Epithelial cell of esophagus (primary cell): ENCODE data around the gene NAV3.

Experiments
- DNase-seq: peaks from one replicate; pipeline ENCODE4 v3.0.0; 2010; ENCODE audit warnings: low read depth
- H3K4me3 ChIP-seq: 2 replicates; pipeline ENCODE4 v1.5.1; 2011; ENCODE audit warnings: mild to moderate bottlenecking, low read length, control low read depth
- TF ChIP-seq, protein P1 (sequence below): IDR thresholded peaks from 2 replicates; pipeline ENCODE4 v1.5.1; 2011; ENCODE audit warnings: low read depth, mild to moderate bottlenecking, low read length, control low read depth, inconsistent platforms; ENCODE audit not compliant: insufficient read depth; ENCODE audit errors: missing control alignments

Gene NAV3

DNA sequence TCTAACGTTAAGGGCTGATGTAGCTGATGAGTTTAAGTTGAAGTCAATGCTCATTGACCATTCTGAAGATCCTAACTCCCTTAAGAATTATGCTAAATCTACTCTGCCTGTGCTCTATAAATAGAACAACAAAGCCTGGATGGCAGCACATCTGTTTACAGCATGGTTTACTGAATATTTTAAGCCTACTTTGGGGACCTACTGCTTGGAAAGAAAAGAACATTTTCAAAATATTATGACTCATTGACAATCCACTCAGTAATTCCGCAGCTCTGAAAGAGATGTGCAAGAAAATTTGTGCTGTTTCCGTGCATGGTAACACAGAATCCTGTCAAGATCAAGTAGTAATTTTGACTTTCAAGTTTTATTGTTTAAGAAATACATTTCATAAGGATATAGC is 35.0 kb upstream of the NAV3 start:
- no peak for DNase-seq
- H3K4me3 ChIP-seq: no peak overlapping the region
- TF ChIP-seq, protein P1, sequence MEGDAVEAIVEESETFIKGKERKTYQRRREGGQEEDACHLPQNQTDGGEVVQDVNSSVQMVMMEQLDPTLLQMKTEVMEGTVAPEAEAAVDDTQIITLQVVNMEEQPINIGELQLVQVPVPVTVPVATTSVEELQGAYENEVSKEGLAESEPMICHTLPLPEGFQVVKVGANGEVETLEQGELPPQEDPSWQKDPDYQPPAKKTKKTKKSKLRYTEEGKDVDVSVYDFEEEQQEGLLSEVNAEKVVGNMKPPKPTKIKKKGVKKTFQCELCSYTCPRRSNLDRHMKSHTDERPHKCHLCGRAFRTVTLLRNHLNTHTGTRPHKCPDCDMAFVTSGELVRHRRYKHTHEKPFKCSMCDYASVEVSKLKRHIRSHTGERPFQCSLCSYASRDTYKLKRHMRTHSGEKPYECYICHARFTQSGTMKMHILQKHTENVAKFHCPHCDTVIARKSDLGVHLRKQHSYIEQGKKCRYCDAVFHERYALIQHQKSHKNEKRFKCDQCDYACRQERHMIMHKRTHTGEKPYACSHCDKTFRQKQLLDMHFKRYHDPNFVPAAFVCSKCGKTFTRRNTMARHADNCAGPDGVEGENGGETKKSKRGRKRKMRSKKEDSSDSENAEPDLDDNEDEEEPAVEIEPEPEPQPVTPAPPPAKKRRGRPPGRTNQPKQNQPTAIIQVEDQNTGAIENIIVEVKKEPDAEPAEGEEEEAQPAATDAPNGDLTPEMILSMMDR: no peak

GRCh38 chr12:77796775-77797174 is 33.9 kb upstream of the NAV3 start:
- H3K4me3 ChIP-seq: no peak overlapping the region
- DNase-seq: peak; percentile 31
- TF ChIP-seq, protein P1: no peak

DNA sequence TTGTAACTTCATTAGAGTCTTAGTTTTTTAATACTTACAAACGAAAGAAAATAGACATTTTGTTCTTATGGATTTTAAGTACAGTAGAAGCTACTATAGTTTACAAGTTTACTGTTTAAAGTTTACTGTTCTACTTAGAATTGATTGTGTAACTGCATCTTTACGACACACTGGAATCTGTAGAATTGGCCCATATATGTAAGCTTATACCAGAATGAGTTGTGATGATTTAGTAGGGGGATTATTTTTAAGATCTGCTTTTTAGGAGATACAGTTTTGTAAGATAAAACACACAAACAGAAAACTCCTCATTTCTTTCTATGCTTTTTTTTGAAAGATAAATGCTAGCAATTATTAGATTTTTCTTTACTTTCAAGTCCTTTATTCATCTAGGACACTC is 30.2 kb upstream of the NAV3 start:
- TF ChIP-seq, protein P1: no peak
- H3K4me3 ChIP-seq: no peak overlapping the region
- no peak for DNase-seq

DNA sequence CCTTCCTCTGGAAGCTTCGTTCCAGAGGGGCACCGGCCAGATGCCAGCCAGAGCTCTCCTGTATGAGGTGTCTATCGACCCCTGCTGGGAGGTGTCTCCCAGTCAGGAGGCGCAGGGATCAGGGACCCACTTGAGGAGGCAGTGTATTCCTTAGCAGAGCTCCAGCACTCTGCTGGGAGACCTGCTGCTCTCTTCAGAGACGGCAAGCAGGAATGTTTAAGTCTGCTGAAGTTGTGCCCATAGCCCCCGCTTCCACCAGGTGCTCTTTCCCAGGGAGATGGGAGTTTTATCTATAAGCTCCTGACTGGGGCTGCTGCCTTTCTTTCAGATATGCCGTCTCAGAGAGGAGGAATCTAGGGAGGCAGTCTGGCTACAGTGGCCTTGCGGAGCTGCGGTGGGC is 22.2 kb upstream of the NAV3 start:
- H3K4me3 ChIP-seq: no peak overlapping the region
- no peak for DNase-seq
- TF ChIP-seq, protein P1: no peak

- no peak overlapping the region for H3K4me3 ChIP-seq
- no peak for DNase-seq
- TF ChIP-seq, protein P1: no peak
Observed at GRCh38 chr12:77813558-77813957, 17.1 kb upstream of the NAV3 start.

DNA sequence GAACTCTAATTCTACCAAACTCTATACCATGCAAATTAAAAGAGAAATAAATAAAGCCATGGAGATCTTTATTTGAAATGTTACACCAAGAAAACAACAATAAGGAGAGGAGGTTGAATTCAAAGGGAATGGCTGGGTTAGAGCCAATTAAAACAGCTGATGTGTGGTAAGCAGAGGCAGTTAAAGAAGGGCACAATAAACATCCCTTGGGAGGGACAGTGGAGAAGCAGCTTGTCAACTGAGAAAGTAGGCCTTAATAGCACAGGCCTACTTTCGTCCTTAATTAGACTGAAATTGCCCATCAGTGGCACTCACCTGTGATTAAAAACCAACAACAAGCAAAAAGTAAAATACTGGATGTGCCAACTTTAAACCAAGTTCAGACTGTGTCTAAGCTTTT is 16.3 kb upstream of the NAV3 start:
- TF ChIP-seq, protein P1: no peak
- H3K4me3 ChIP-seq: no peak overlapping the region
- DNase-seq: no peak

DNA sequence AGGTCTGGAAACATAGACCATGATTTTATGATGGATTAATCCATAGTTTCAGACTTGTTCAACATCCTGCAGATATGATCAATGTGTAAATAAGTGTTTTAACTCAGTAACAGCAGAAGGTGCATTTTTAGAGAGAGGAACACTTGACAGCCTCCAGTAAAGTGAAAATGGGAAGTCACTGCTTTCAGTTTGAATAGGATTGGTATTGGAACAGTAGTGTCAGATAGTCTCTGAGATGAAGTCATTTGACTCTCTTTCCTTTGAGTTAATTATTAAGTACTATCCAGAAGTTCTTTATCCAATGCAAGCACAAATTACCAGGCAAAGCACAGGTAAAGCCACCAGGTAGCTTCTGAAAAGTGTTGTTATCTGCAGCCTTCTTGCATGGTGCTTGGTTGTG is 14.5 kb upstream of the NAV3 start:
- TF ChIP-seq, protein P1: no peak
- no peak overlapping the region for H3K4me3 ChIP-seq
- DNase-seq: no peak
